Epithelial cell of proximal tubule (primary cell): ENCODE data around the gene LDLRAD4. TPM values are rescaled to one million over a fixed set of nuclear protein-coding genes. Genes with fewer than 3 reads are reported as not detected.
"Not testable (repeated sequence)": the region's sequence is repeated elsewhere in the genome, so short reads cannot be mapped to it uniquely, and the experiment has no call there.

Experiments used
- DNase-seq: peaks from one replicate; pipeline ENCODE4 v3.0.0-alpha.2; 2011; ENCODE audit warnings: low read depth
- H3K4me3 ChIP-seq: 2 replicates; pipeline ENCODE4 v1.5.1; 2011; ENCODE audit warnings: low read depth, mild to moderate bottlenecking, low read length
- total RNA-seq: library from RNA; depleted of rRNA; stranded (reverse); fragments of >200 nt; gene quantifications from 2 replicates; pipeline ENCODE4 v1.2.3, GENCODE V29; 2015
- TF ChIP-seq, protein P1 (sequence below): conservative IDR thresholded peaks from 2 replicates; pipeline ENCODE4 v1.5.1; 2012; ENCODE audit warnings: low read depth, mild to moderate bottlenecking, low read length

The LDLRAD4 gene
- total RNA-seq, 1 donor from 2014 or later: under 0.01 TPM

DNA sequence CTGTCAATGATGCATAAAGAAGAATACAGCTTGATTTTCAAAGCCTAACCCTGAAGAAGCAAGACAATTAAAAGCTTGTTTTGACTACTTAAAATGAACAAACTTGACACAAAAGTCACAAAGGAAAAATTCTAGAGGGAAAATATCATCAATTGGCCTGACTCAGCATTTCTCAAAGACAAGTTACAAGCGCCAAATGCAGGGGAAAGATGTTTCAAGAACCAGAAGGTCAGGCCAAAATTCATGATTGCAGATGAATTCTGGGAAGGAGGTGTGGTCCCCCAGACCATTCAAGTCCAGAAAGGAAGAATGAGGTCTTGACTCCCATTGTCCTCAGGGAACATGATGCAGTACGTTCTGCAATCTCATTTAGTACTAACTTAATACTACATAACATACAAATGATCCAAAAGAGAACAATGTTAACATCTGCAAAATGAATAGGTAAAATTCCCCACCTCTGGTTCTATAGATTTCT, 443.3 kb downstream of the LDLRAD4 start:
- no peak for DNase-seq
- TF ChIP-seq, protein P1, sequence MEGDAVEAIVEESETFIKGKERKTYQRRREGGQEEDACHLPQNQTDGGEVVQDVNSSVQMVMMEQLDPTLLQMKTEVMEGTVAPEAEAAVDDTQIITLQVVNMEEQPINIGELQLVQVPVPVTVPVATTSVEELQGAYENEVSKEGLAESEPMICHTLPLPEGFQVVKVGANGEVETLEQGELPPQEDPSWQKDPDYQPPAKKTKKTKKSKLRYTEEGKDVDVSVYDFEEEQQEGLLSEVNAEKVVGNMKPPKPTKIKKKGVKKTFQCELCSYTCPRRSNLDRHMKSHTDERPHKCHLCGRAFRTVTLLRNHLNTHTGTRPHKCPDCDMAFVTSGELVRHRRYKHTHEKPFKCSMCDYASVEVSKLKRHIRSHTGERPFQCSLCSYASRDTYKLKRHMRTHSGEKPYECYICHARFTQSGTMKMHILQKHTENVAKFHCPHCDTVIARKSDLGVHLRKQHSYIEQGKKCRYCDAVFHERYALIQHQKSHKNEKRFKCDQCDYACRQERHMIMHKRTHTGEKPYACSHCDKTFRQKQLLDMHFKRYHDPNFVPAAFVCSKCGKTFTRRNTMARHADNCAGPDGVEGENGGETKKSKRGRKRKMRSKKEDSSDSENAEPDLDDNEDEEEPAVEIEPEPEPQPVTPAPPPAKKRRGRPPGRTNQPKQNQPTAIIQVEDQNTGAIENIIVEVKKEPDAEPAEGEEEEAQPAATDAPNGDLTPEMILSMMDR: no peak
- H3K4me3 ChIP-seq: no peak overlapping the region

- DNase-seq: no peak
- TF ChIP-seq, protein P1: no peak
Observed at GRCh38 chr18:13672657-13673056, 454.1 kb downstream of the LDLRAD4 start.

DNA sequence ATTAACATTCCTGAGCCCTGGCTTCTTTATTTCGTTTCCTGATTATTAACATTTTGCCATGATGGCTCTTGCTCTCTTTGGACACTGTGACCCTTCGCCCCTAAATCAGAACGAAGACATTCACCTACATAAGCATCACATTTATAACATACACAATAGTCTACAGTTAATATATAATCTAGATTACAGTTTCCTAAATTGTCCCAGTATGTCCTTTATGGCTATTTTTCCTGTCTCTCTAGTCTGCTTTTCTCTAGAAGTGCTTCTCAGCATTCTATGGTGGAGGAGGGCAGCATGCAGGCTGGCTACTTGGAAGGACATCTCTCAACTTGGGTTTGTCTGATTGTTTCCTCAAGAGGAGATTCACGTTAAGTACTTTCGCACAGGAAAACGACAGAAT, 457.9 kb downstream of the LDLRAD4 start:
- TF ChIP-seq, protein P1: no peak
- no peak for DNase-seq

More at GRCh38 chr18:13672657-13673056, 454.1 kb downstream of the LDLRAD4 start:
- no peak overlapping the region for H3K4me3 ChIP-seq

DNA sequence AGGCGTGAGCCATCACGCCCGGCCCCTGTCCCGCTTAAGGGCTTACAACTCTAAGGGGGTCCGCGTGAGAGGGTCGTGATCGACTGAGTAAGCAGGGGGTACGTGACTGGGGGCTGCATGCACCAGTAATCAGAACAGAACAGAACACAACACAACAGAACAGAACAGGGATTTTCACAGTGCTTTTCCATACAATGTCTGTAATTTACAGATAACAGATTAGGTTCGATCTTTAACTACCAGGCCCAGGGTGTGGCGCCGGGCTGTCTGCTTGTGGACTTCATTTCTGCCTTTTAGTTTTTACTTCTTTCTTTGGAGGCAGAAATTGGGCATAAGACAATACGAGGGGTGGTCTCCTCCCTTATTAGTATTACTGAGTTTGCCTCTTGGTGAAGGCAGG, 458.8 kb downstream of the LDLRAD4 start:
- DNase-seq, H3K4me3 ChIP-seq: not testable (repeated sequence)

More for the DNA sequence above, 457.9 kb downstream of the LDLRAD4 start:
- no peak overlapping the region for H3K4me3 ChIP-seq

DNA sequence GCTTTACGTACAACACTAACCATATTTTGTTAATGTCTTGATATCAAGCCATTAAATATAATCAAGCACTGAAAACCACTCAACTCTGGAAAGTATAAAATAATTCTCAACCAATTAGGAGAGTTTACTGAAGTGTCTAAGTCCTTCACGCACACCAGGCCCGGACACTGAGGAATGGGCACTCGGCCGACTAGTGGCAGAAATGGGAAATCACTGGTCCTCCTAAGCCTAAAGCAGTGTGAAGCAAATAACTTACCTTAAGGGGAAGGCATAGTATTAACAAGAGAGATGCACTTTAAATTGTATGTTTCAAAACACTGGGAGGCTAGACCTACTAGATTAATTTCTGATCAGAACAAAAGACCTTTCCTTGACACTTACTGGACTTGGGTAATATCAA, 462.1 kb downstream of the LDLRAD4 start:
- no peak overlapping the region for H3K4me3 ChIP-seq
- TF ChIP-seq, protein P1: peak; percentile 64
- DNase-seq: no peak

- DNase-seq: no peak
- H3K4me3 ChIP-seq: no peak overlapping the region
- TF ChIP-seq, protein P1: no peak
Observed at GRCh38 chr18:13681701-13682100, 463.1 kb downstream of the LDLRAD4 start.

DNA sequence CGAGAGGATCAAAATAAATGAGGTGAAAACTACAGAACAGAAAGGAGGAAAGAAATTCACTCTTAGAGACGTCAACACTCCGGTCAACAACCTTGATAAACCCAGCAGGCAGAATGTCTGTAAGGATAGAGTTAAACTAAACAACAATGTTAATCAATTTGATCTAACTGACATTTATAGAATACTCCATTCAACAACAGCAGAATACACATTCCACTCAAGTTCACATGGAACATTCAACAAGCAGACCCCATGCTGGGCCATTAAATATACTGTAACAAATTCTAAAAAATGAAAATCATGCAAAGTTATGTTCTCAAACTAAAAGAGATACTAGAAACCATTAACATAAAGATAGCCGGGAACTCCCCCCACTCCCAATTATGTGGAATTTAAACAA, 466.0 kb downstream of the LDLRAD4 start:
- TF ChIP-seq, protein P1: no peak
- DNase-seq: no peak

More for the DNA sequence above, 466.0 kb downstream of the LDLRAD4 start:
- no peak overlapping the region for H3K4me3 ChIP-seq
